OCI-LY1 (cell line): Measurements from ENCODE around the gene KDM7A.

Source experiments
- EZH2 ChIP-seq: fragments of 200-600 bp; sonication (generic), shearing (Covaris generic); IDR thresholded peaks from 2 replicates; pipeline ENCODE4 v1.8.0; 2017; ENCODE audit warnings: borderline replicate concordance, mixed run types, mild to moderate bottlenecking, antibody characterized with exemption, low read length, moderate library complexity, mixed read lengths
- TF ChIP-seq, protein P1 (sequence below): fragments of 200-600 bp; sonication (generic), shearing (Covaris generic); IDR thresholded peaks from 2 replicates; pipeline ENCODE4 v1.5.1; 2017; ENCODE audit warnings: mild to moderate bottlenecking, antibody characterized with exemption, low read length, moderate library complexity, mixed read lengths

DNA sequence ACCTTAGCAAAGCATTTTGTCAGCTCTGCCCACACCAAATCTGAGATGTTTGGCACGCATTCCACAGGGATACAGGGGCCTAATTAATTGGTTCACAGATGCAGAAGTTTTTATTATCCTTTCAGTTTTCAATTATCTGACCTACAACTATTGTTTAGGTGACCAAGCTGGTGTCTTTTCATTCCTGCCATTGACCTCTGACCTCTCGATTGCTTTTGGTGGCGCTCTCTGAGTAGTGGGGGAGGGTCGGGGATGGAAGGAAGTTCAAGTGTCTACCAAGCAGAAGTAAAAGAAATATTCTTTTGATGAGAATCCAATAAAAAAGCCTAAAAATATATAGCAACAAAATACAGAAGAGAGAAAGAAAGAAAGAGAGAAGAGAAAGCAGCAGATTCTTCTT is 28.8 kb upstream of the KDM7A start:
- TF ChIP-seq, protein P1, sequence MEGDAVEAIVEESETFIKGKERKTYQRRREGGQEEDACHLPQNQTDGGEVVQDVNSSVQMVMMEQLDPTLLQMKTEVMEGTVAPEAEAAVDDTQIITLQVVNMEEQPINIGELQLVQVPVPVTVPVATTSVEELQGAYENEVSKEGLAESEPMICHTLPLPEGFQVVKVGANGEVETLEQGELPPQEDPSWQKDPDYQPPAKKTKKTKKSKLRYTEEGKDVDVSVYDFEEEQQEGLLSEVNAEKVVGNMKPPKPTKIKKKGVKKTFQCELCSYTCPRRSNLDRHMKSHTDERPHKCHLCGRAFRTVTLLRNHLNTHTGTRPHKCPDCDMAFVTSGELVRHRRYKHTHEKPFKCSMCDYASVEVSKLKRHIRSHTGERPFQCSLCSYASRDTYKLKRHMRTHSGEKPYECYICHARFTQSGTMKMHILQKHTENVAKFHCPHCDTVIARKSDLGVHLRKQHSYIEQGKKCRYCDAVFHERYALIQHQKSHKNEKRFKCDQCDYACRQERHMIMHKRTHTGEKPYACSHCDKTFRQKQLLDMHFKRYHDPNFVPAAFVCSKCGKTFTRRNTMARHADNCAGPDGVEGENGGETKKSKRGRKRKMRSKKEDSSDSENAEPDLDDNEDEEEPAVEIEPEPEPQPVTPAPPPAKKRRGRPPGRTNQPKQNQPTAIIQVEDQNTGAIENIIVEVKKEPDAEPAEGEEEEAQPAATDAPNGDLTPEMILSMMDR = no peak
- no peak for TF ChIP-seq EZH2
